Right lobe of liver (tissue), 4 donors: ENCODE results near the gene PPP1CB.
"Not testable (repeated sequence)": the region's sequence is repeated elsewhere in the genome, so short reads cannot be mapped to it uniquely, and the experiment has no call there.

Experiments used
- CTCF ChIP-seq, 4 donors: fragments of 200-600 bp in 3 of 4; fragments of 450-650 bp in 1 of 4; IDR thresholded peaks; one replicate each; pipeline versions ENCODE4 v1.5.1 to v1.8.0; 2016 to 2022; ENCODE audit warnings: antibody characterized with exemption in 4 of 4, mild to moderate bottlenecking in 2 of 4
- POLR2A ChIP-seq: fragments of 450-650 bp; IDR thresholded peaks from one replicate; pipeline ENCODE4 v1.6.1; 2017; ENCODE audit warnings: antibody characterized with exemption, mild to moderate bottlenecking
- donor health status: DM: no; HTN: no; CAD: no.
- donor health status: DM: no; HTN: no; CAD: no.
- donor health status: DM: no; HTN: yes; CAD: no.

- not testable (repeated sequence) for TF ChIP-seq CTCF (IDR thresholded peaks at IDR 0.05); POLR2A
These were observed 9.0 kb upstream of the PPP1CB start for GRCh38 chr2:28742619-28743018.
